ENCODE measurements around the gene DAAM1.
A peak's percentile ranks its signal among the peaks of the same experiment; 100 is the strongest.

DAAM1 gene

GRCh38 chr14:59349258-59349701, 160.8 kb downstream of the DAAM1 start:
- Histone ChIP-seq H3K4me3 (no peak overlapping the region), H3K27ac (peak overlapping the region; percentile 83 to 85)
- no peak for DNase-seq (ENCODE audit: low spot score)
- no peak for TF ChIP-seq CTCF (IDR thresholded peaks at IDR 0.05)

GRCh38 chr14:59352961-59353360, 164.5 kb downstream of the DAAM1 start:
- Histone ChIP-seq H3K27ac (no peak overlapping the region), H3K4me3 (no peak overlapping the region)
- DNase-seq (ENCODE audit: low spot score), result no peak
- no peak for TF ChIP-seq CTCF (IDR thresholded peaks at IDR 0.05)

- no peak overlapping the region for H3K4me3 ChIP-seq
- peak overlapping the region in 1 of 2 donors; percentile 17 for H3K27ac ChIP-seq
- TF ChIP-seq CTCF (IDR thresholded peaks at IDR 0.05), result no peak
- no peak for DNase-seq (ENCODE audit: low spot score)
These were observed 166.2 kb downstream of the DAAM1 start for GRCh38 chr14:59354666-59355065.

- H3K27ac ChIP-seq, result no peak overlapping the region
- DNase-seq (ENCODE audit: low spot score), result no peak
- no peak for TF ChIP-seq CTCF (IDR thresholded peaks at IDR 0.05)
- H3K4me3 ChIP-seq, result no peak overlapping the region
These were observed 166.6 kb downstream of the DAAM1 start for GRCh38 chr14:59355091-59355490.

GRCh38 chr14:59356312-59356711, 167.8 kb downstream of the DAAM1 start:
- Histone ChIP-seq H3K4me3 (no peak overlapping the region), H3K27ac (no peak overlapping the region)
- no peak for DNase-seq (ENCODE audit: low spot score)
- TF ChIP-seq CTCF (IDR thresholded peaks at IDR 0.05), result no peak

- TF ChIP-seq CTCF (IDR thresholded peaks at IDR 0.05), result no peak
- no peak for DNase-seq (ENCODE audit: low spot score)
- Histone ChIP-seq H3K27ac (no peak overlapping the region), H3K4me3 (no peak overlapping the region)
These were observed 168.3 kb downstream of the DAAM1 start for GRCh38 chr14:59356767-59357166.

- DNase-seq (ENCODE audit: low spot score), result no peak
- no peak for TF ChIP-seq CTCF (IDR thresholded peaks at IDR 0.05)
- H3K4me3 ChIP-seq, result no peak overlapping the region
- peak overlapping the region; percentile 57 to 78 for H3K27ac ChIP-seq
These were observed 169.6 kb downstream of the DAAM1 start for GRCh38 chr14:59358102-59358501.

Measured in coronary artery (tissue), 2 donors.